AG09309 (cell line): ENCODE results near the gene VGF.

Experiments
- DNase-seq: peaks from one replicate; pipeline ENCODE4 v3.0.0-alpha.2; 2010; ENCODE audit warnings: low read depth
- H3K4me3 ChIP-seq: 2 replicates; pipeline ENCODE4 v1.5.1; 2011; ENCODE audit warnings: mild to moderate bottlenecking, low read depth, low read length, moderate library complexity; ENCODE audit not compliant: control insufficient read depth
- CTCF ChIP-seq: IDR thresholded peaks from 2 replicates; pipeline ENCODE4 v1.5.1; 2011; ENCODE audit warnings: mild to moderate bottlenecking, low read depth, low read length, inconsistent platforms; ENCODE audit not compliant: insufficient read depth, control insufficient read depth; ENCODE audit errors: missing control alignments

VGF gene

GRCh38 chr7:101198476-101198875 lies 33.1 kb upstream of the VGF start:
- DNase-seq, result no peak
- TF ChIP-seq CTCF, result no peak
- no peak overlapping the region for H3K4me3 ChIP-seq

GRCh38 chr7:101197991-101198390 lies 32.6 kb upstream of the VGF start:
- DNase-seq, result no peak
- no peak for TF ChIP-seq CTCF
- H3K4me3 ChIP-seq, result no peak overlapping the region

GRCh38 chr7:101195884-101196283 lies 30.5 kb upstream of the VGF start:
- no peak for DNase-seq
- no peak for TF ChIP-seq CTCF
- no peak overlapping the region for H3K4me3 ChIP-seq

- DNase-seq, result no peak
- no peak for TF ChIP-seq CTCF
These were observed 23.7 kb upstream of the VGF start for GRCh38 chr7:101189109-101189508.

GRCh38 chr7:101186844-101187428 lies 21.6 kb upstream of the VGF start:
- no peak for TF ChIP-seq CTCF
- no peak for DNase-seq
- no peak overlapping the region for H3K4me3 ChIP-seq

More at GRCh38 chr7:101189109-101189508, 23.7 kb upstream of the VGF start:
- H3K4me3 ChIP-seq, result no peak overlapping the region

- DNase-seq, result no peak
- TF ChIP-seq CTCF, result no peak
- H3K4me3 ChIP-seq, result no peak overlapping the region
These were observed 20.8 kb upstream of the VGF start for GRCh38 chr7:101186194-101186593.
